Activated CD4-positive, alpha-beta T cell treated with anti-CD3 and anti-CD28 coated beads, Interleukin-2, amount 50 U/mL, for 48 hours (primary cell): ENCODE measurements around the gene KCND3.
"Not testable (repeated sequence)": the region's sequence is repeated elsewhere in the genome, so short reads cannot be mapped to it uniquely, and the experiment has no call there.

Experiments
- DNase-seq, 2 experiments: peaks; one replicate each; pipeline ENCODE4 v3.0.0-alpha.2; 2020

The KCND3 gene

DNA sequence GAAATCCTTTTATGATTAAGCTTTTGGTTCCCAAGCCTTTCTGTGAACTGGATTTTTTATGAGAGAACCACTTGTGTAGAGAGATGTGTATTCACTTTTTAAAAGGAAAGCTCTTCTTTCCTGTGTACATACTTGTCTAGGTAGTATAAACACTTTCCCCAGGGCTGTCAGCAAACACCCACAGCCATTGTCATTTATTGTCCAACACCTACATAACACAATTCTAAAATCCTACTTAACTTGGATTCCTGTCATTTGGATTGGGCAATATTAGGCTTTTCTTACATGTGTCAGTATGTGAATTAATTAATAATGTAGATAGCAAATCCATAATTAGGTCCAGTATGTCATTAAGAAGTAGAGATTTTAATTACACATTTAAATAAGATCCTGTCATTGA, 221.4 kb downstream of the KCND3 start:
- no peak for DNase-seq

DNA sequence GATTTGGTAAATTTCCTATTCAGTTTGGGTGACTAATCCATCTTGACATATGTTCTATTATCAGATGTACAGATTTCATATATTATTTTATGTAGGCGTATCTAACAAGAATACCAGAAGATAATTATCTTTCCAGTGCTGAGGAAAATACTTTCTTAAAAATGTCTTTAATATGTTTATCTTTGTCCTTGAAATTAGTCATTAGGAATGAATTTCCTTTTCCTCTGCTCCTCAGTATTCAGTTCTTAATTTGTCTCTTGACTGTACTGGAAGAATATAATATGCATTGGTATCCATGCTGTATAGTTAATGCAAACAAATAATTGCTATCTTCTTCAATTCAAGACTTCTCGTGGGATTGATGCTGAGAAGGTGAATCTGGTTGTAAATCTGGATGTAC, 227.1 kb downstream of the KCND3 start:
- no peak for DNase-seq

DNA sequence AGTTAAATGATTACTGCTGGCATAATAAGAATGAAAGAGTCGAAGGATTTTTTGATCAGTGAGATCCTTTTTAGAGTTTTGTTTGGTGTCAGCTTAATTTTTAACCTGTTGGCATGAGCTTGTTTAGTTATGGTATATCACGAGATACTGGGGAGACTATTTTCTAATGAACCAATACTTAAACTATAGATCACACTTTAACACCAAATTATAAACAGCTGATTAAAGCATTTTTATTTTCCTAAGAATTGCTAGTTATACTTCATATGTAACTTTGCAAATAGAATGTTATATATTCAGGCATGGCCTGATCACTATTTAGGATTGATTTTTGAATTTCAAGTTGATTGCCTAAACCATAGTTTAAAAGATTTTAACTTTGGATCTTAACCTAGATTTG, 227.8 kb downstream of the KCND3 start:
- DNase-seq, result no peak

DNA sequence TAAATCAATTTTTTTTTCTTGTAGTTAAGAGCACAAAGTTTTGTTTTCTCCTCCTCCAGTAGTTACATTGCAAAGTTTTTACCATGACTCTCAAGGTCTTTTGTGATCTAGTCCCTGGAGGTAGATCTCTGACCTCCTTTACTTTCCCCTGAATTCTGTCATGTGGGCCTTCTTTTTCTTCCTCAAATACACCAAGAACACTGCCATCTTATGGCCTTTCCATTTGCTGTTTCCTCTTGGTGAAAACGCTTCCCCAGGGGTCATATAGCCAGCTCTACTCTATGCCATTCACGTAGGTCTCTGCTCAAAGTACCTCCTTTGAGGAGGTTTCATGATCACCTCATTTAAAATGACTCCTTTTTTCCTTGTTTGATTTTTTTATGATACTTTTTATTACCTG, 231.1 kb downstream of the KCND3 start:
- no peak for DNase-seq

DNA sequence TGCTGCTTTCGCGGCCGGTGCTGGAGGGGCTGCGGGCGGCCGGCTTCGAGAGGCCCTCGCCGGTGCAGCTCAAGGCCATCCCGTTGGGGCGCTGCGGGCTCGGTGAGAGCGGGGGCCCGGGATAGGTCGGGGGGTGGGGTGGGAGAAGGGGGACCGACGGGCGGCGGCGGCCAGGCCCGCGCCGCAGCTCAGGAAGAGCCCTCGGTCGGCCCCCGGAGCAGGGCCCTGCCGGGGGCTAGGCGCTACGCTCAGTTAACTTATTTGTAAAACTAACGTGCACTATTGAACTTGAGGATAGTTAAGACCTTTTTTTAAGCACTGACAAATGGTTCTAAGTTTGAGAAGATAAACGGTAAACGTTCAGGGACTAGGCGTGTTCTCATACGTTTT, 233.3 kb downstream of the KCND3 start:
- no peak for DNase-seq

DNA sequence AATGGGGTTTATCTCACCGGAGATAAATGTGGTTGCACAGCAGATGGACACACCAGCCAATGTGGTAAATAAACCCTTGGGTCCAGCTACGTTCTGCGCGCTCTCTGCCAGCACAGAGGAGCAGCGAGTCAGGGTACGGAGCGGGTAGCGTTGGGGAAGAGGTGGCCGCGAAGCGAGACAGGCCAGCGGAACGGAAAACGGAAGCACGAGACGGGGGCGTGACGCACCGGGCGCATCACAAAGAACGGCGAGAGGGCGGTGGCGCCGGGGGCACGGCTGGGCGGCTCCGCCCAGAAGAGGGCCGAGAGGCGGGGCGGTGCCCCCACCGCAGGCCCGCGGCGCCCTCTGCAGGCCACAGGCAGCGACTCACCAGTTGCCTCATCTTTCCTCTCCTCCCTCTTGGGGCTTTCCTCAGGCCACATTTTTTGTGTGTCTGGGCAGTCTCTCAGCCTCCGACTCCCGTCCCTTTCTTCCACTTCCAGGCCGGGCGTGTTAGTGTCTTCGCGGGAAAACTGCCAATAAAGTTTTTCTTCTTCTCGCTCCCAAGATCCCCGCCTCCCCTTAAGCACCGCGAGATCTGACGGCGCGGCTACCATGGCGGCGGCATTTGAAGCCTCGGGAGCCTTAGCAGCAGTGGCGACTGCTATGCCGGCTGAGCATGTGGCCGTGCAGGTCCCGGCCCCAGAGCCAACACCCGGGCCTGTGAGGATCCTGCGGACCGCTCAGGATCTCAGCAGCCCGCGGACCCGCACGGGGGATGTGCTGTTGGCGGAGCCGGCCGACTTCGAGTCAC, 233.9 kb downstream of the KCND3 start, which contains the start of gene DDX20:
Gene DDX20, plus strand, starts transcription at position 571 of the 793 bp plus-strand sequence. Its CDS starts 24 bp downstream, at position 595.
- DNase-seq, result peak; percentile 91 to 94

DNA sequence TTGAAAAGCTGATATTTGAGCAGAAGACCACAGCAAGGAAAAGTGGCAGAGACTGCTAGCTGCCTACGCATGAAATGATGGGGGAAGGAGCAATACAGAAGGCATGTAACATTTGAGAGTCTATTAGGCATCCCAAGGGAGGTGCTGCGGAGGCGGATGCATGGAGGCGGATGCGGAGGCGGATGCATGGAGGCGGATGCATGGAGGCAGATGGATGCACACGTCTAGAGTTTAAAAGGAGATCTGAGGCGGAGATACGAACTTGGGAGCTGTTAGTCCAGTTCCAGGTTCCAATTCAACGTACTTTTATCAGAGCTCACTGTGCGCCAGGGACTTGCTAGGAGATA, 234.5 kb downstream of the KCND3 start:
- peak; percentile 39 to 50 for DNase-seq

DNA sequence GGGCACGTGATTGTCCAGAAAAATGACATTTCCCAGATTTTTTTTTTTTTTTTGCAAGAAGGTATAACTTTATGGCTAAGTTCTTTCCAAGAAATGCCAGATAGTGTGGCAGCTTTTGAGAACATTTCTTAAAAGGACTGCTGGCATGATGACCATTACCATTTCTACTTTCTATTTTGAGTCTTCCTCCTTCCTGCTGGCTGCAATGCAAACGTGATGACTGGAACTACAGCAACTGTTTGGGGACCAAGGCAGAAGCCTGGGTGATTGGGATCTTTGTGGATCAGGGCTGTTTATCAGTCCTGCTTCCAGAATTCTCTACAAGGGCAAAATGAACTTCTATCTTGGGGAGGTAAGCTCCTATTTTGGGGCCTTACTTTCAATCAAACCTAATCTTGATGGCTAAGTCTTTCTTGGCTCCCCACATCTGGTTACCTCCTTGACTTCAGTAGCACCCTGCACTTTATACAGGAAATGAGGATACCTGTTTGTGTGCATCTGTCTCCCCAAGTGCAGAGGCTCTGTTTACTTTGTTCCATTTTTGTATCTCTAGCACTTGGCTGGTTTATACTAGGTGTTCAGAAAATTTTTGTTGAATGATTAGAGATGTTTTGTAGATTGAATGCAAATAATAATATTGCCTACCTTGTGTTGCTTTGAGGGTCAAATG, 237.4 kb downstream of the KCND3 start:
- no peak for DNase-seq

DNA sequence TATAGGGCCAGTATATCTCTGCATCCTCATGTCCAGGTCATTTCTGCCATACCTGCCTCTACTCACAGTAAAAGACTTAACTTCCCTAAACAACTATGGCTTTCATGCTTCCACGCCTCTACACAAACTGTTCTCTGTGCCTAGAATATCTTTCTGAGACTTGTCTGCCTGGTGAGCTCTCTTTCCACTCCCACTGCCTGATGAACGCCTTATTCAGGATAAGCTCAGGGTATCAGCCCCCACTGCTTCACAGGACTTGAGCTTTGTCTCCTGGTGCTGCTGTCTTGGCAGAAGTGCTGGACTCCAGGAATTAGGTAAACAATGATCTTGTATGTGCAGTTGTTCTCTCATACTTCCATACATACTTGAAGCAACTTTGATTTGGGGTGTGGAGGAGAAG, 238.6 kb downstream of the KCND3 start:
- no peak for DNase-seq

DNA sequence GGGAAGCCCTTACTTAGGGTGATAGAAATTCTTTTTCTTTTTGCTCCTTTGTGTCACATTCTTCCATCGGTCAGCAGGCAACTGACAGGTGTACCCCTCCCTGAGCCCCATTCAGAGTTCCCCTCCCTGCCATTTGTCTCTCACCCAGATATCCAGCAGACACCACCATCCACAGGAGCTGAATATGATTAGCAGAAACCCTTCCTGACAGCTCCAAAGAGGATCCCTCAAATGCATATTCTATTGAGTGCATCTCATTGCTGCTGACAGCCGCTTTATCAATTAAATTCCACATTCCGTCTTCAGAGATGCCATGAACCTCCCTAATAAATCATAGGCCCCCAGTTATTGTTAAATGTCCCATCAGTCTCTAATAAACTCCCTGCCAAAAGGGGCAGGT, 239.8 kb downstream of the KCND3 start:
- no peak for DNase-seq

DNA sequence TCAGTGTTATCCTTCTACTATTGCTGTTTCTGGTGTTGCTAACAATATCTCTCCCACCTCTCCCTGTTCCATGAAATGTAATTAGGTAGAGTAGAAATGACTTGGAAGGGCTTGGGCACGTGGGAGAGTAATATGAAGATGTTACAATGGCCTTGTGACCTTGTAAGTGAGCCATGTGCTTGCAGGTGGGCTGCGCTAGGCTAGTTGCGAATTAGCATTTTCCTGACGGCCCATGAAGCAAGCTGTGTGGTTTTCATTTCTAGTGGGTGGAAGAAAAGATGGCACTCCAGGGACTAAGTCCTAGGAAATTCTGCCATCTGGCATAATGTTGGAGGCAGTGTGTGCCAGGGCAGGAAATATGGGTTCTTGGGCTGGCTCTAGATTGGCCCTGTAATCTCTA, 241.5 kb downstream of the KCND3 start:
- DNase-seq, result no peak

DNA sequence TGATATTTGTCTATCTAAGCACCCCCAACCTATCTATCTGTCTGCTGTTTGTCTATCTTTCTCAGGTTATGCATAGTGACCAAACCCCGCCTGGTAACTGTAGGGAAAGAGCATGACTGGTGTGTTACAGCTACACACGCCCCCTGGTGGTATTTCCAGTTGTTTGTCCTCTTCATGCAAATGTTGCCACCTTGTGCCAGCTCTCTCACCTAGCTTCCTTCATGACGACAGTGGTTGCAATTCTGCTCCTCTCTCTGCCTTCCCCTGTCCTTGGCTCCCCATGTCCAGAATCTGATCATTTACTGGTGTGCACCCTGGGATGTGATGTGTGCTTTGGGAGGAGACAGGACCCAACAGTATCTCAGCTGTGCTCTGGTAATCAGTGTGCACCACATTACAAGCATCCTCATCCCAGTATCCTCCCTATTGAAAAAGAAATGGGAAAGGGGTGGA, 242.2 kb downstream of the KCND3 start:
- peak; percentile 66 to 80 for DNase-seq

DNA sequence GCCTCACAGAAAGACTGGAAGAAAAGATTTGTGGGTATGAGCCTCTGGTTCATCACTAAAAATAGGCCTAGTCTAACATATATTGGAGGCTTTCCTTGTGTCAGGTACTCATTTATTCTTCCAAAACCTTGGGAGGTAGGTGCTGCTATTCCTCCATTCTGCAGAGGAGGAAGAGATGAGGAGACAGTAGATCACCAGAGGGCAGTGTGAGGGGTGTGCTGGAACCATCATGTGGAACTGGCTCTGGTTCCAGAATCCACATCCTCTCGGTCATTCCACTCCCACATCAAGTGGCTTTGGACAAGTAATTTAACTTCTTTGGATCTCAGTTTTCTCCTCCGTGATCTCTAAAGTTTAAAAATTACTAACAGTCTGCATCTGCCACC, 242.9 kb downstream of the KCND3 start:
- no peak for DNase-seq

DNA sequence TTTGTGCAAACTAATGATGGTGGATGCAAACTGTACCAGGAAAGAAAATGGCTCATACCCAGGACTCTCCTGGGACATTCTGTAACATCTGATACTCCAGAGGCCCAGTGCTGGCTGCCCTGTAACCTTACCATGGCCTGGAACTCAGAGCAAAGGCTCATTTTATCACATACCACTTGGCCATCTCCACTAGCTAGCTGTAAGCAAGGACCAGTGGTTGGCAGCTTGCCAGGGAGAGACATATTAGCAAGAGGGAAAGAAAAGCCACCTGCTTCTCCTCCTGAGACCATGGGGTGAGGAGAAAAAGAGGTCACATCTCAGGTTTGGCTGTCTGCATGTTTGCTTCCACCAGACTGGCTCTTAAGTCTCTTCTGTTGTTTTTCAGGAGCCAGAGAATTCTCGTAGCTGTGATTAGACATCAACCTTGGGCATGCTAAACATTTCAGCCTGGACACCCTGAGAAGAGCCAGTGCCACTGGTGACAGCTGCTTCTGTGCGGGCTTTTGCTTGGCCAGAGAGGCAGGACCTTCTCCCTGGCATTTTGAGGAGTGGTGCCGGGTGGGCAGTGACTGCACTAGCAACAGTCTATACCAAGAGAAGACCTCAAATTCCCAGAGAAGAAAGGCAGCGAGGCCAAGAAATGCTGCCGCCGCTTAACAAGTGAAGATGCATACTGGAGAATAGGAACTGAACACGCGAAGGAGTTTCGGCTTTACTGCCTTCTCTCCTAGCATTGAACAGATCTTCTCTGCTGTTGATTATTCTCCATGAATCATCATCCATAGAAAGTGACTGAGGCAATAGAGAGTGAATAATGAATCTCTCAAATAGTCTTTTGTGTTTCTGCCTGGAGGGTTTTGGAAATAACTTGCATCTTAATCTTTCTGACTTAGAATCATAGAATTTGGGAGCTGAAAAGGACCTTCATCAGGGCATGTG, 243.5 kb downstream of the KCND3 start:
- DNase-seq, result no peak

DNA sequence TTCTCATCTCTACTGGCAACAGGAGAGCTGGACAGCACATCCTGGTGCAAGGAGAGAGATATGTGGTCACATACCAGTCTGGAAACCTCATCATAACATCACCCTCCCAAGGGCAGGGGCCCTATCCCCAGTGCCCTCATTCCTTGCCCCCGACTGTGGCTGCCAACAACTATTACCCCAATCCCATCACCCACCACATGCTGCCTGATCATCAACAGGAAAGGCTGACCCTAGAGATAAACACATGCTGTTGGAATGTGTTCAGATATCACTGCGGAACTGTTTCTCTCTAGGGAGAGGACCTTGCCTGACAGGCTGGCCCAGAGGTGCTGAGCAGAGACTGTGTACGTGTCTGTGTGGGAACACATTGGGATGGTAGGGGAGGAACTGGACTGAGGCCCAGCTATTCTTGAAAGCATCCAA, 245.8 kb downstream of the KCND3 start:
- no peak for DNase-seq

DNA sequence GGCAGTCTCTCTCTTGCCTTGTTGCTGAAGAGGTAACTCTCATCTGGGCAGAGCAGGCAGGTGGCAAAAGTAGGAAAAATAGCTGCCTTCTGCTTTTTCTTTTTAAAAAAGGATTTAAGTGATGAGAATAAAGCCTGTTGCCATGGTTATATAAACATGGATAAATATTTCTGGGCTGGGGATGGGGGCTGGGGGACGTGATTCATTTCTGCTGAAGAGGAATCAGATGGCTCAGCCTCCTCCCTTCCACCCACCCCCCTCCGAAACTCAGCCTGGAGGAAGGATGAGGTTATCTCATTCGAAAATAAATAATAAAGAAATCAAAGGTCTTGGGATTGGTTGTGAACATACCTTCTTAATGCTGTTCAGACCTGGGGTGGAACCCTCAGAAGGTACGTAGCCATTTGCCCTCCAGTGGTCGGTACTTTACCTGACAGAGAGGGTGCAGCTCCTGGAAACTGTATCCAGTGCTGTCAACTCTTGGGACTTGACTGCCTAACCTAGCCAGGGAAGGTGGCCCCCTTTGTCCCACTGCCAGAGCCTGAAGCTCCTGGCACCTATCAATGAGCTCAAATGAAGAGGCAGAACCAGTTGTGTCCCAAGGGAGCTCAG, 246.4 kb downstream of the KCND3 start:
- DNase-seq, result no peak

DNA sequence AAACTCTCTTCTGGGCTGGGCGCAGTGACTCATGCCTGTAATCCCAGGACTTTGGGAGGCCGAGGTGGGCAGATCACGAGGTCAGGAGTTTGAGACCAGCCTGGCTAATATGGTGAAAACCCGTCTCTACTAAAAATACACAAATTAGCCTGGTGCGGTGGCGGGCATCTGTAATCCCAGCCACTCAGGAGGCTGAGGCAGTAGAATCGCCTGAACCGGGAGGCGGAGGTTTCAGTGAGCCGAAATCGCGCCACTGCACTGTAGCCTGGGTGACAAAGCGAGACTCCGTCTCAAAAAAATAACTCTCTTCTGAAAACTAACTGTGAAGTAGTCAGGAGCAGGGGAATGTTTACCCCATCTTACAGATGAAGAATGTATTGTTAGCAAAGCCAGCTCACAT, 247.2 kb downstream of the KCND3 start:
- DNase-seq, result not testable (repeated sequence)

DNA sequence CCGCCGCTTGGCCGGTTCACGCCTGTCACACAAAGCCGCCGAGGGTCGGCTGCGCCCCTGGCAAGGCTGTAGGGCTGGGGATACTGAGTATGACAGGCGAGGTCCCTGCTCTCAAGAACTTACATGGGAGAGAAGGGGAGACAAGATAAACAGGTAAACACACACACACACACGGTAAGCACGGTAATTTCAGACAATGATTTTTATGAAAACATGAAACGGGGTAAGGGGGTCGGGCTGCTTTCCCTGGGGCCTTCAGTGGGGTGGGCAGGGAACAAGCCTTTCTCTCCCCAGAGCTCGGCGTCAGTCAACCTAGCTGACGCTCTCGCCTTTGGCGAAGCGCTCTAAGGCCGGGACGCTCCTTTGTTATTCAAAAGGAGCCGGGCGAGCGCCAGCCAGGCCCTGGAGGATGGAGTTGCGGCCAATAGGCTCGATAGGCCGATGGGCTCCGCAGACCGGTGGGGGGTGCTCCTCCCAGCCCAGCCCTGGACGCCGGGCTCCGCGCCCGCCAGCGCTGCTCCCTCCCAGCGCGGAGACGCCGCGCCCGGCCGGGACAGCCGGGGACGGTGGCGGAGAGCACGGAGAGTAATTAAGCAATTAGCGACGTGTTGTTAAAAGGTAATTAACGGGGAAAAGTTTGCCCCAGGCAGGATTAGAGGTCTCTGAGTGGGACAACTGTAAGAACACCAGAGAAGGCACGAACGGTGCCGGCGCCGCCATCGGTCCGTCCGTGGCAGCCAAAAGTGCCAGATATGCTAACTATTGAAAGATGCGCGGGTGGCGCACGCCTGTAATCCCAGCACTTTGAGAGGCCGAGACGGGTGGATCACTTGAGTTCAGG, 249.3 kb downstream of the KCND3 start:
- peak; percentile 22 to 32 for DNase-seq

DNA sequence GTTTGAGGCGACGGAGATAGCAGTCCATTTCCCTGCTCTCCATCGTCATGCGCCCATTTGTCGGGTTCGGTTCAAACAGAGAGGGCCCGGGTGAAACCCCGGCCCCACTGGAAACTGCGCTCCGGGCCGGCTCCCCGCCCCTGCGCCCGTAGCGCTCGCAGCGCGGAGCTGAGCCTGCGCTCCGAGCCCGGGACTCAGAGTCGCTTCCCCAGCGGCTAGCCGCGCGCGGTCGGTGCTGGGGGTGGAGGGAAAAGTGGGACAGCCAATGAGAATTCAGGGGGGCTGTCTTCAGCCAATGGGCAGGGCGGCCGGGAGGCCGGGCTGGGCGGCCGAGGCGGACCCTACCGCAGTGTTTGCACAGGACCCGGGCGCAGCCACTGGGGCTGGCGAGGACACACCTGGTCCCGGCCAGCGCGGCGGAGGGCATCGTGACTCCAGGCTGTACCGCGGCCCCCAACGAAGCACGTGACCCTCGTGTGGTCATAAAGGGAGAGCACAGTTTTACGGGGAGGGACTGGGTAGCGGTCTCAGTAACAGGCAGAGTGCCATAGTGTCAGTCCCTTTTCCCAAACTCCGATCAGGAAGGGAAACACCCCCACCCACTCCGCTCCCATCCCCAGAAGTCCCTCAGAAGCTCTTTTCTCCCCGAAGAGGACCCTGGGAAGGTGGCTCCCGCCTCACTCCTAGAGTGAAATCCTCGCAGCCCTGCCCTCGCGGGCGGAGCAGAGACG, 250.1 kb downstream of the KCND3 start, which contains the start of gene INKA2:
Gene INKA2, minus strand, starts transcription at position 202 of the 731 bp plus-strand sequence. Its CDS starts 153 bp downstream, at position 49.
- peak; percentile 84 to 90 for DNase-seq

DNA sequence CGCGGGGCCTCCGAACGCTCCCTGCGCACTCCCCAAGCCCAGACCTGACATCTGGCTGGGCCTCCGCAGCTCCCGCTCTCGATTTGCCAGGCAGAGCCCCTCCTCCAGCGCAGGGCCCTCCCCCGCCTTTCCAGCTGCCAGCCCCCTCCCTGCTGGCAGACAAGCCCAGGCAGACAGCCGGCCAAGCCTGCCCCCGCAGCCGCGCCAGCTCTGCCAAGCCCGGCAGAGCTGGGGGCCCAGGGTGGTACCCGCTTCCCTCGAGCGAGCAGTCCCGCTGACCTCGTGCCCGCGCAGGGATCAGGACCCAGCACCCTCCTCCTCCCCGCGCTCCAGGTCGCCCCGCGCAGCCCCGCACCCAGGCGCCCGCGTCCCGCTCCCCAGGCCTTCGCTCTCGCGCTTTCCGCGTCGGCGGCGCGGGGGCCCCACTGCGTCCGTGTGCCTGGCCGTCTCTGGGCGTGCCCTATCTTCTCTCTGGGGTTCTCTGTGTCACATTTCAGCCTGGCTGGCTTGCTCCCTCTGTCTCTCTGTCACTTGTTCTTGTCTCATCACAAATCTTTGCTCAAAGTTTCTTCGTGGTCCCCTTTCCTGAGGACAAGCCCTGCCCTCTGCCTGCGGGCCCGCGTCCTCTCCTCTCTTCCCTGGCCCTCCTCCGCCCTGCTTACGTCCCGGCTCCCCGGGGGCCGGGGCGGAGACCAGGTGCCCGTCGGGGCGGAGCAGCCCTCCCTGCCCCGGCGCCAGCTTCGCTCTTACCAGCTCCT, 250.9 kb downstream of the KCND3 start:
- DNase-seq, result peak; percentile 52 to 60
